ENCODE data around the gene NDST3.
A peak's percentile ranks its signal among the peaks of the same experiment; 100 is the strongest.

Gene NDST3

DNA sequence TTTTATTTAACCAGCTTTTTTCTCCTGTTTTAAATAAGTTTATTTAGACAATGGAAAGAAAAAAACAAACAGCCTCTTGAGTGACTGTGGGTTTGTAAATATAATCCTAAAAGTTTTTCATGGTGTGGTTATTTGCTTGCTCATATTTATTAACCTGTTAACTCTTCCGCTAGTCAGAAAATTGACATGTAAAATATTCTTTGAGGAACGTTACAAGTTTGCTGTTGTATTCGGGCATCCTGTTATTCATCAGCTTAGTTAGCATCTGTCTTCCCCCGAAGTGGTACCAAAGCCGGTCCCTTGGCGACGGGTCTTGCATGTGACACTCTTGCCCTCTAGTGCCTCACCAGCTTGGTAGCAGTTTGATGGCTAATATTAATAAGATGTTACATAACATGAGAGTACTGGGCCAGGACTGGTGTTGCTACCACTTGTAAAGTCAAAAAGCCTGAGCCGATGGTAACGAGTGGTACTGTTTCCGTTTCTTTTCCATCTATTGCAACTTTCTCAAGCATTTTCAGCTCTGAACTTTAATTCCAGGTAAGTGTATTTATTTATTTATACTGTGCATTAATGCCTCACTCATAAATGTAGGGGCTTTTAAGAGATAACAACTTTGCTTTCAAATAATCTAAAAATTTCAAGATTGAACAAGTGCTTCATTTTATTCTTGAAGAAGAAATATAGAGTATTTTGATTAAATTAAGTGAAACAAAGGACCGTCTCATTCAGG lies at the start of gene NDST3:
Gene NDST3 (plus strand): TSS at position 434 of the 733 bp plus-strand sequence. CDS start 19,425 bp downstream, outside the sequence.
- no peak for DNase-seq (ENCODE audit: low read depth in 2 of 3, low spot score in 1 of 3)

GRCh38 chr4:117986321-117986720 lies 48.0 kb upstream of the NDST3 start:
- DNase-seq (ENCODE audit: low read depth in 2 of 3, low spot score in 1 of 3), result no peak

DNA sequence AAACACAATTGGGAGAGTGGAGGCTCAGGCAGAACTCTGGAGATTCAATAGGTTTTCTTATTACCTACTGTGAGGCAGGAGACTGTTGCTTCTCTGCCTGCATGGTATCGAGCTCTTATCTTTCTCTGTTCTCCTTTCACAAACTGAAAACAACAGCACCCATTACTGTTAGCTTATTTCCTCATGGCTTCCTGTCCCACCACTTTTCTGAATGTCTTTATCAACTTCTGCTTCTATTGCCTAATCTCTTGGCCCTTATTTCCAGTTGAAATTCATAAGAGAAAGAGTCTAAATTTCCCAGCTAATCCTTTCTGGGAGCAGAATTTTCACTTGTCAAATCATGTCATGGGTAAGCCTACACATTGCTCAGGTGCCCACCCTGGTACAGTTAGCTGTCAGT lies 46.8 kb upstream of the NDST3 start:
- no peak for DNase-seq (ENCODE audit: low read depth in 2 of 3, low spot score in 1 of 3)

DNA sequence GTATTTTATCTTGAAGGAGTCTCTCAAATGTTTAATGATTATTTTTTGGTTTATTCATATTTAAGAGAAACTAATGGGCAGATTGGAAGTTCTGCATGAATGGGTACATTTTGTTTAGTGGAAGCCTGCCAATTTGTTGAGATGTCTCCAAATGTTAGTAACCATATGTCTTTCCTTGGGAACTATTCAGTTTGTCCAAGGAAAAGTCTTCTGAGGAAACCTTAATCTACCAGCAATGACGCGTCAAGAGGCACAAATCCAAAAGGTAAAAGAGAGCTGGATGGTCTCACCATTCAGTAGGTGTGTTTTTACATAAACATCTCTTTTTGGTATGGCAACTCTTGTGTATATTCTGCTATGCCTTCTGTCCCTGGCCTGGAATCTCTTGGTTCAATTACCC lies 37.4 kb upstream of the NDST3 start:
- DNase-seq (ENCODE audit: low read depth in 2 of 3, low spot score in 1 of 3), result no peak

DNA sequence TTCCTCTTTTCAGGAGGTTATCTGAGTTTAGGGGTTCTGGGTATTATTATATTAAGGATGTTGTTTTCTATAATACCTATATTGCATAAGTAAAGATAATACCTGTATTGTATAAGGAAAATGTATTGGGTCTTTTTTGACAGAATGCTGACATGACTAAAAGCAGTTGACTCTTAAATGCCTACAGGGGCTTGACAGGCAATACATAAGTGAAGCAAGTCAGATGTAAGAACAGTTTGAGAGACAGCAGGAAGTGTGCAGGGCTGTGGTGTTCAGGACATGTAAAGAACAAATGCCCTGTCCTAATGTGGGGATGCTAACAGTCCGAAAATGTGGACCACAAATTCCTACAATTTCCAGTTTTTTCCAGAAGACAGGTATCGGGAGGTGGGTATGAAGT lies 30.2 kb upstream of the NDST3 start:
- no peak for DNase-seq (ENCODE audit: low read depth in 2 of 3, low spot score in 1 of 3)

GRCh38 chr4:118005883-118006282 lies 28.4 kb upstream of the NDST3 start:
- no peak for DNase-seq (ENCODE audit: low read depth in 2 of 3, low spot score in 1 of 3)

- no peak for DNase-seq (ENCODE audit: low read depth in 2 of 3, low spot score in 1 of 3)
Observed at GRCh38 chr4:118012142-118012541, 22.1 kb upstream of the NDST3 start.

DNA sequence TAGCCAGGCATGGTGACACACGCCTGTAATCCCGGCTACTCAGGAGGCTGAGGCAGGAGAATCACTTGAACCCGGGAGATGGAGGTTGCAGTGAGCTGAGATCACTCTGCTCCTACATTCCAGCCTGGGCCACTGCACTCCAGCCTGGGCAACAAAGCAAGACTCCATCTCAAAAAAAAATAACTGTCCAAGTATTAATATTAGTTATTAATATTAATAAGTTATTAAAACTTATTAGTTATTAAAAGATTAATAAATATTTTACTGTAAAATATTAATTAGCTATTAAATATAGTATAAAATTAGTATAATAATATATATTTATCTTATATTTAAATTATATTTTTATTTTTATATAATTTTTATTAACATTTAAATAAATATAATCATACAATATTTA lies 19.5 kb upstream of the NDST3 start:
- DNase-seq (ENCODE audit: low read depth in 2 of 3, low spot score in 1 of 3), result no peak

- no peak for DNase-seq (ENCODE audit: low read depth in 2 of 3, low spot score in 1 of 3)
Observed at GRCh38 chr4:118018381-118019145, 15.7 kb upstream of the NDST3 start.

GRCh38 chr4:118026806-118027205 lies 7.5 kb upstream of the NDST3 start:
- DNase-seq (ENCODE audit: low read depth in 2 of 3, low spot score in 1 of 3), result no peak

- DNase-seq (ENCODE audit: low read depth in 2 of 3, low spot score in 1 of 3), result no peak
Observed at GRCh38 chr4:118029224-118029623, 5.1 kb upstream of the NDST3 start.

- no peak for DNase-seq (ENCODE audit: low read depth in 2 of 3, low spot score in 1 of 3)
Observed at GRCh38 chr4:118032691-118033090, 1.6 kb upstream of the NDST3 start.

DNA sequence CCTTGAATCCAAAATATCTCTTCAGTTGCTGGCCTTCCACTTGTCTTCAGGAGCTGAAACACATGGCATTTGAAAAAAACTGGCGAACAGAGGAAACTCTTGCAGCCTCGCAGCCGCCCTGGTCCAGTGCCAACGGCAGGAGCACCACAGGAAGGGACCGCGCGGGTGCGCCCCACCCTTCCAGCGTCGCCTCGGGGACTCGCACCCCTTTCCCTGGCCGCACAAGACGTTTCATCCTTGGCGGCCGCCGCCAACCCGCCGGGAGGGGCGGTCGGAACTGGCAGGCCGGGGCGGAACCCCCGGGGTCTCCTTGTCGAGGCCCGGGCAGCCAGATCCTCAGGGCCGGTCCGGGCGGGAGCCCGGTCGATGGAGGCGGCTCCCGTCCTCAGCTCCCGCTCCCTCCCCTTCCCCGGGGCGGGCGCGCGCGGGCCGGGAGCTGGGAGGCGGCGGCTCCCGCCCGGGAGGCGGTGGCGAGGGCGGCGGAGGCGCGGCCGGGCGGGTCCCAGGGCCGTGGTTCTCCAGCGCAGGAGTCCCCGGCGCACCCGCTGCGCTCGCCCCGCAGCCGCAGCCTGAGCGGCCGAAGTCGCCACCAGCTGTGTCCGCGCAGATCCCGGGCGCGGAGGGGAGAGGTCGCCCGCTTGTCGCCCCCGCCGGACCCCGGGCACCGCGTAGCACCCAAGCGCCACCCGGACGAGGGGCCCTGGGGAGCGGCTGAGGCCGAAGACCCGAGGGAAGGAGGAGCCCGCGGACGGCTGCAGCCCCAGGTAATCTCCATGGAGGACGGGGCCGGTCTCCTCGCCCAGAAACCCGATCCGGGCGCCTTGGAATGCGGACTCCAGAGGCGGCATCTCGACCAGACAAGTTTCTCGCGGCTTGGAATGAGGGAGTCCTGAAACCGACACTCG lies 886 bp upstream of the NDST3 start:
- no peak for DNase-seq (ENCODE audit: low read depth in 2 of 3, low spot score in 1 of 3)

GRCh38 chr4:118035309-118035708 lies 1.0 kb downstream of the NDST3 start:
- DNase-seq (ENCODE audit: low read depth in 2 of 3, low spot score in 1 of 3), result no peak

DNA sequence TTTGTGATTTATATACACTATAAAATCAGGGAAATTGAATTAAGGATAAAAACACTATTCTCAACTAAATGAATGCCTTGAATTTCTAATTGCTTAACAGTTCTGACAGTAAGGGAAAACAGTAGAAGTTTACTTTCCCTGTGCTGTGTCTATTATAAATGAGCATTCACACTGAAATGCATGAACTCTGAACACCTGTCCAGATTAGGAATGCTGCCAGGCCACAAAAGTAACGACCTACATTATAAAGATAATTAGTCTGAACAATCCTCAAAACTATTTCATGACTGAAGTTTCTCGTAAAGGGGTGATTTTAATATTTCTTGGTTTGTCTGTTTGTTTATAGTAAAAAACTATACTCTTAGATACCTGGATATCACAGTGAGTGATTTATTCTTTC lies 2.0 kb downstream of the NDST3 start:
- DNase-seq (ENCODE audit: low read depth in 2 of 3, low spot score in 1 of 3), result no peak

GRCh38 chr4:118037955-118038354 lies 3.7 kb downstream of the NDST3 start:
- no peak for DNase-seq (ENCODE audit: low read depth in 2 of 3, low spot score in 1 of 3)

- no peak for DNase-seq (ENCODE audit: low read depth in 2 of 3, low spot score in 1 of 3)
Observed at GRCh38 chr4:118046323-118046722, 12.0 kb downstream of the NDST3 start.

GRCh38 chr4:118047043-118047442 lies 12.8 kb downstream of the NDST3 start:
- DNase-seq (ENCODE audit: low read depth in 2 of 3, low spot score in 1 of 3), result no peak

DNA sequence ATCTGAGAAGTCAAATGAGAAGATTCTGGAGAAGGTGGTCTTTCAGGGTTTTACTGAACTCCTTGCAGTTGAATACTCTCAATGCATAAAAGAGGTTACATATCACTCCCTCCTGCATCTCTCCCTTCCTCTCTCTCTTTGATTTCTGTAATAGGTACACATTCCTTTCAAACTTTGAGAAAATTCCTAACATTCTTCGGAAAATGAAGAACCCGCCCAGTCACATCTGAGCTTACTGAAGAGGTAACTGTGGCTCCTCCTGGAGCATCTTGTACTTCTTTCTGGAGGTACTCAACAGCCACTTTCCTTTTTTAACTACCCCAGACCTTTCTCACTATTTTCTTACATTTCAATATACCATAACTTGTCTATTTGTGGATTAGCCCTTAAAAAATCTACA lies 24.7 kb downstream of the NDST3 start:
- DNase-seq (ENCODE audit: low read depth in 2 of 3, low spot score in 1 of 3), result no peak

GRCh38 chr4:118059397-118059796 lies 25.1 kb downstream of the NDST3 start:
- no peak for DNase-seq (ENCODE audit: low read depth in 2 of 3, low spot score in 1 of 3)

DNA sequence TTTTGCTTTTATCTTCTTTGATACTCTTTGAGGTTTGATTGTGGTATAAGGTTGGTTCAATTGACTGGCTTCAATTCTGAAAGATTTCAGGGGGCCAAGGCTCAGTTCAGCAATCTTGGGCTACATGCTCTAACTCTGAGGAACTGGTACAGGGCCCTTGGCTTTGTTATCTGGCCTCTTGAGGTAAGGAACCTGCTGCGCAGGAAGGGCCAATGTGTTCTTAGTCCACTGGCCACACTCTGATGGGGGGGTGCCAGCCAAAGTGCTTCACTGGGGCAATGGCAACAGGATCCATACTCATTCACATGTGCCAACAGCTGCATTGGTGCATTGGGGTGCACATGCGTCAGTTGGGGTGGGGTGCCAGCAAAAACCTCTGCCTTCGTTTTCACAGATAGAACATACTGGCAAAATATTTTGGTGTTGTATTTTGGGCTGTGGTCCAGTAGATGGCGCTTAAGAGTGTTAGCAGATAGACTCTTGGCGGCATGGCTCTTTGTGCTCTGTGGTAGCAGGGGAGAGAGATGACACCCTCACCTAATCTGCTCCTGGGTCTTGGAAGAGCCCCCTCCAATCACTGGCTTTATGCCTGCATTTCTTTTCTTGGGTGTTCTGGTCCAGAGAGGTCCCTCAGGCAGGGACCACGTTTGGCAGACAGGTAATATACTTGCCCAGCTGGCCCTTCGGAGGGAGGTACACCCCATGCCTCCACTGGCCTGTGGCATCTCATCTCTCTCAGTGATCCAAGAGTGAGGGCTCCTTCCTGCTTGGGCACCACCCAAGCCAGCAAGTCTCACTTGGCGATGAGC lies 42.9 kb downstream of the NDST3 start:
- peak in 1 of 3 donors; percentile 7 for DNase-seq (ENCODE audit: low read depth in 2 of 3, low spot score in 1 of 3)

Measured in stimulated activated CD4-positive, alpha-beta T cell treated with anti-CD3 and anti-CD28 coated beads, Interleukin-12 subunit alpha, Interleukin-12 subunit beta, amount 100 ng/mL, for 48 hours (primary cell).